Activated CD8-positive, alpha-beta memory T cell treated with anti-CD3 and anti-CD28 coated beads, Interleukin-2, amount 50 U/mL, for 24 hours (primary cell): ENCODE data around the gene SPTBN1.
"Not testable (repeated sequence)": the region's sequence is repeated elsewhere in the genome, so short reads cannot be mapped to it uniquely, and the experiment has no call there.

Experiments used
- DNase-seq: peaks from one replicate; pipeline ENCODE4 v3.0.0-alpha.2; 2020; ENCODE audit errors: extremely low read depth

The SPTBN1 gene

GRCh38 chr2:54528311-54528955, 72.3 kb downstream of the SPTBN1 start:
- no peak for DNase-seq

- DNase-seq: not testable (repeated sequence)
Measured at GRCh38 chr2:54529518-54529917, 73.4 kb downstream of the SPTBN1 start.

GRCh38 chr2:54529935-54530334, 73.8 kb downstream of the SPTBN1 start:
- no peak for DNase-seq

GRCh38 chr2:54531558-54531957, 75.4 kb downstream of the SPTBN1 start:
- no peak for DNase-seq

GRCh38 chr2:54534221-54534620, 78.1 kb downstream of the SPTBN1 start:
- no peak for DNase-seq

- DNase-seq: no peak
Measured at GRCh38 chr2:54534625-54535024, 78.5 kb downstream of the SPTBN1 start.

GRCh38 chr2:54535599-54536195, 79.6 kb downstream of the SPTBN1 start:
- DNase-seq: no peak

- DNase-seq: no peak
Measured at GRCh38 chr2:54536720-54537119, 80.6 kb downstream of the SPTBN1 start.

- DNase-seq: no peak
Measured at GRCh38 chr2:54538537-54538936, 82.4 kb downstream of the SPTBN1 start.

- DNase-seq: no peak
Measured at GRCh38 chr2:54539683-54540082, 83.6 kb downstream of the SPTBN1 start.

GRCh38 chr2:54540194-54540593, 84.1 kb downstream of the SPTBN1 start:
- DNase-seq: no peak

- DNase-seq: no peak
Measured at GRCh38 chr2:54541995-54542394, 85.9 kb downstream of the SPTBN1 start.

GRCh38 chr2:54543733-54544396, 87.7 kb downstream of the SPTBN1 start:
- no peak for DNase-seq

- DNase-seq: no peak
Measured at GRCh38 chr2:54545702-54546450, 89.7 kb downstream of the SPTBN1 start.

GRCh38 chr2:54546518-54546917, 90.4 kb downstream of the SPTBN1 start:
- no peak for DNase-seq

- no peak for DNase-seq
Measured at GRCh38 chr2:54546923-54547720, 91.0 kb downstream of the SPTBN1 start.

- DNase-seq: no peak
Measured at GRCh38 chr2:54549430-54549829, 93.3 kb downstream of the SPTBN1 start.

GRCh38 chr2:54549917-54550518, 93.9 kb downstream of the SPTBN1 start:
- DNase-seq: no peak

- no peak for DNase-seq
Measured at GRCh38 chr2:54550547-54550946, 94.4 kb downstream of the SPTBN1 start.

GRCh38 chr2:54551123-54551756, 95.1 kb downstream of the SPTBN1 start:
- no peak for DNase-seq

GRCh38 chr2:54553075-54553474, 96.9 kb downstream of the SPTBN1 start:
- no peak for DNase-seq
